Measurements from ENCODE around the gene WDR74. TPM values are rescaled to one million over a fixed set of nuclear protein-coding genes. Genes with fewer than 3 reads are reported as not detected.

The WDR74 gene
- total and polyA plus RNA-seq, 2 donors (not counting 1 experiment from before 2014, with no cell fraction given), result 14.8 to 86.9 TPM

DNA sequence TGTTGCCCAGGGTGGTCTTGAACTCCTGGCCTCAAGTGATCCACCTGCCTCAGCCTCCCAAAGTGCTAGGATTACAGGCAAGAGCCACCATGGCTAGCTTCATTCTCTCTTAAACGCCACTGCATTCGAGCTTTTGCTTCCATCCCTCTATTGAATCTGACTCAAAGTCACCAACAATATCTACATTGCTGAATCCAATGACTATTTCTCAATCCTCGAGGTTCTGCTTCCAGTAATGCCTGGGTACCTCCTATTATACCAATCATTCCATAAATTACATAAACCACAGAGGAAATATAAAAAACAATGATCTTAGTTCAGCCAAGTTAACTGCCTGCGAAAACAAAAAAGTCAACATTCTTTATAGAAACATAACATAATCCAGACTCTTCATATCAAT is 22.3 kb downstream of the WDR74 start:
- no peaks in the 10 kb centered on the region for H3K27me3 ChIP-seq (ENCODE audit: control insufficient read depth, insufficient read depth, low read length)
- no peaks in the 10 kb centered on the region for H4K20me1 ChIP-seq (ENCODE audit: control insufficient read depth, extremely low read depth, insufficient read depth, low read length)
- no peak overlapping the region for H3K27ac ChIP-seq (ENCODE audit: insufficient read depth, low read length)
- no peaks in the 10 kb centered on the region for H3K4me1 ChIP-seq (ENCODE audit: control insufficient read depth, extremely low read depth, insufficient read depth, low read length)
- H3K9ac ChIP-seq (ENCODE audit: insufficient read depth, low read length), result no peak overlapping the region
- H2AFZ ChIP-seq (ENCODE audit: low read length), result no peak overlapping the region
- H3K36me3 ChIP-seq (ENCODE audit: control insufficient read depth, insufficient read depth, low read length), result peaks cover 3% of the 10 kb centered on the region
- H3K79me2 ChIP-seq (ENCODE audit: control insufficient read depth, insufficient read depth, low read length), result no peaks in the 10 kb centered on the region
- H3K4me3 ChIP-seq (replicated peaks in 1 of 4; ENCODE audit: control extremely low read depth in 1 of 4, insufficient read depth in 1 of 4, low read depth in 3 of 4, low read length in 4 of 4), result no peak overlapping the region
- H3K9me3 ChIP-seq (ENCODE audit: control insufficient read depth, insufficient read depth, low read depth, low read length), result no peaks in the 10 kb centered on the region
- no peak overlapping the region for H3K4me2 ChIP-seq (ENCODE audit: extremely low read depth, insufficient read depth, low read length)
- TF ChIP-seq, protein P1, sequence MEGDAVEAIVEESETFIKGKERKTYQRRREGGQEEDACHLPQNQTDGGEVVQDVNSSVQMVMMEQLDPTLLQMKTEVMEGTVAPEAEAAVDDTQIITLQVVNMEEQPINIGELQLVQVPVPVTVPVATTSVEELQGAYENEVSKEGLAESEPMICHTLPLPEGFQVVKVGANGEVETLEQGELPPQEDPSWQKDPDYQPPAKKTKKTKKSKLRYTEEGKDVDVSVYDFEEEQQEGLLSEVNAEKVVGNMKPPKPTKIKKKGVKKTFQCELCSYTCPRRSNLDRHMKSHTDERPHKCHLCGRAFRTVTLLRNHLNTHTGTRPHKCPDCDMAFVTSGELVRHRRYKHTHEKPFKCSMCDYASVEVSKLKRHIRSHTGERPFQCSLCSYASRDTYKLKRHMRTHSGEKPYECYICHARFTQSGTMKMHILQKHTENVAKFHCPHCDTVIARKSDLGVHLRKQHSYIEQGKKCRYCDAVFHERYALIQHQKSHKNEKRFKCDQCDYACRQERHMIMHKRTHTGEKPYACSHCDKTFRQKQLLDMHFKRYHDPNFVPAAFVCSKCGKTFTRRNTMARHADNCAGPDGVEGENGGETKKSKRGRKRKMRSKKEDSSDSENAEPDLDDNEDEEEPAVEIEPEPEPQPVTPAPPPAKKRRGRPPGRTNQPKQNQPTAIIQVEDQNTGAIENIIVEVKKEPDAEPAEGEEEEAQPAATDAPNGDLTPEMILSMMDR (conservative IDR thresholded peaks at IDR 0.05 in 1 of 2, IDR thresholded peaks at IDR 0.05 in 1 of 2; ENCODE audit: low read depth in 1 of 2, low read length in 2 of 2), result no peak
- no peak for TF ChIP-seq EZH2 (IDR thresholded peaks at IDR 0.05; ENCODE audit: low read length, missing control alignments)
- DNase-seq (ENCODE audit: low read depth in 2 of 2), result no peak

DNA sequence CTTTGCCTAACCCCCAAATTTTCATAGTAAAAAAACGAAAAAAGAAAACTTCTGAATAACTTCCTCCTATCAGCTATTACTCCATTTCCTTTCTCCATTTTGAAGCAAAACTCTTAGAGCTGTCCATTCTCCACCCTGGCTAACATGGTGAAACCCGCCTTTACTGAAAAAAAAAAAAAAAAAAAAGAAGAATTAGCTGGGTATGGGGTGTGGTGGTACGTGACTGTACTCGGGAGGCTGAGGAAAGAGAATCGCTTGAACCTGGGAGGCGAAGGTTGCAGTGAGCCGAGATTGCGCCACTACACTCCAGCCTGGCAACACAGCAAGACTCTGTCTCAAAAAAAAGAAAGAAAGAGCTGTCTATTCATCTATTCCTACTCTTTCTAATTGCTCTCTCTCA is 22.8 kb downstream of the WDR74 start:
- Histone ChIP-seq H3K36me3 (ENCODE audit: control insufficient read depth, insufficient read depth, low read length) (peaks cover 3% of the 10 kb centered on the region), H4K20me1 (ENCODE audit: control insufficient read depth, extremely low read depth, insufficient read depth, low read length) (no peaks in the 10 kb centered on the region), H3K4me3 (replicated peaks in 1 of 4; ENCODE audit: control extremely low read depth in 1 of 4, insufficient read depth in 1 of 4, low read depth in 3 of 4, low read length in 4 of 4) (no peak overlapping the region), H3K9ac (ENCODE audit: insufficient read depth, low read length) (no peak overlapping the region), H3K4me1 (ENCODE audit: control insufficient read depth, extremely low read depth, insufficient read depth, low read length) (no peaks in the 10 kb centered on the region), H3K27ac (ENCODE audit: insufficient read depth, low read length) (no peak overlapping the region), H3K9me3 (ENCODE audit: control insufficient read depth, insufficient read depth, low read depth, low read length) (no peaks in the 10 kb centered on the region), H3K79me2 (ENCODE audit: control insufficient read depth, insufficient read depth, low read length) (no peaks in the 10 kb centered on the region), H3K27me3 (ENCODE audit: control insufficient read depth, insufficient read depth, low read length) (no peaks in the 10 kb centered on the region), H3K4me2 (ENCODE audit: extremely low read depth, insufficient read depth, low read length) (no peak overlapping the region), H2AFZ (ENCODE audit: low read length) (no peak overlapping the region)
- no peak for DNase-seq (ENCODE audit: low read depth in 2 of 2)
- TF ChIP-seq, protein P1 (conservative IDR thresholded peaks at IDR 0.05 in 1 of 2, IDR thresholded peaks at IDR 0.05 in 1 of 2; ENCODE audit: low read depth in 1 of 2, low read length in 2 of 2), result no peak
- no peak for TF ChIP-seq EZH2 (IDR thresholded peaks at IDR 0.05; ENCODE audit: low read length, missing control alignments)

DNA sequence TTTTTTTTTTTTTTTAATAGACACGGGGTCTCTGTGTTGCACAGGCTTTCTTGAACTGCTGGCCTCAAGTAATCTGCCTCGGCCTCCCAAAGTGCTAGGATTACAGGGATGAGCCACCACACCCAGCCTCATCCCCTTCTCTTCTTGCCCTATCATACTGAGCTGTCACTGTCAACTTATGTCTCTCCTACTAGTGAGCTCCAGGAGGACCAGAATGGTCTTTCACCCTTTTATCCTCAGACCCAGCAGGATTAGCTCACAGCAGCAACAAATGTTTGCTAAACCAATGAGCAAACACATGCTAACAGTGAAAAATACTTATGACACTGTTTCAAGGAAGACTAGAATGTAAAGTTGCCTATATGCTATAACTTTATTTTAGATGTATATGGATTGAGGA is 27.7 kb downstream of the WDR74 start:
- Histone ChIP-seq H4K20me1 (ENCODE audit: control insufficient read depth, extremely low read depth, insufficient read depth, low read length) (no peaks in the 10 kb centered on the region), H3K27ac (ENCODE audit: insufficient read depth, low read length) (no peak overlapping the region), H3K9ac (ENCODE audit: insufficient read depth, low read length) (no peak overlapping the region), H3K36me3 (ENCODE audit: control insufficient read depth, insufficient read depth, low read length) (no peaks in the 10 kb centered on the region), H2AFZ (ENCODE audit: low read length) (no peak overlapping the region), H3K79me2 (ENCODE audit: control insufficient read depth, insufficient read depth, low read length) (no peaks in the 10 kb centered on the region), H3K27me3 (ENCODE audit: control insufficient read depth, insufficient read depth, low read length) (no peaks in the 10 kb centered on the region), H3K4me3 (replicated peaks in 1 of 4; ENCODE audit: control extremely low read depth in 1 of 4, insufficient read depth in 1 of 4, low read depth in 3 of 4, low read length in 4 of 4) (no peak overlapping the region), H3K9me3 (ENCODE audit: control insufficient read depth, insufficient read depth, low read depth, low read length) (no peaks in the 10 kb centered on the region), H3K4me2 (ENCODE audit: extremely low read depth, insufficient read depth, low read length) (no peak overlapping the region), H3K4me1 (ENCODE audit: control insufficient read depth, extremely low read depth, insufficient read depth, low read length) (peaks cover 7% of the 10 kb centered on the region)
- no peak for TF ChIP-seq EZH2 (IDR thresholded peaks at IDR 0.05; ENCODE audit: low read length, missing control alignments)
- TF ChIP-seq, protein P1 (conservative IDR thresholded peaks at IDR 0.05 in 1 of 2, IDR thresholded peaks at IDR 0.05 in 1 of 2; ENCODE audit: low read depth in 1 of 2, low read length in 2 of 2), result no peak
- DNase-seq (ENCODE audit: low read depth in 2 of 2), result no peak

Measured in fibroblast of lung (primary cell).